Uterus (tissue), 2 donors: ENCODE data around the gene UQCRC1.

Experiments
- CTCF ChIP-seq, 4 experiments: fragments of 200-600 bp in 2 of 4; fragments of 450-650 bp in 2 of 4; sonication (generic) in 2 of 4; IDR thresholded peaks; one replicate each; pipeline ENCODE4 v1.5.1; 2016 to 2019; ENCODE audit warnings: antibody characterized with exemption in 4 of 4, mild to moderate bottlenecking in 2 of 4, moderate library complexity in 1 of 4
- POLR2A ChIP-seq, 2 donors: fragments of 450-650 bp; IDR thresholded peaks; one replicate each; pipeline ENCODE4 v1.6.1; 2016; ENCODE audit warnings: antibody characterized with exemption in 2 of 2, mild to moderate bottlenecking in 1 of 2, moderate library complexity in 1 of 2

GRCh38 chr3:48636149-48636655 is 26.8 kb upstream of the UQCRC1 start:
- TF ChIP-seq CTCF (IDR thresholded peaks at IDR 0.05): no peak
- TF ChIP-seq POLR2A (IDR thresholded peaks at IDR 0.05): no peak
